K562 (cell line): ENCODE measurements around the gene FAM131C. TPM values are rescaled to one million over a fixed set of nuclear protein-coding genes. Genes with fewer than 3 reads are reported as not detected.
"Not testable (repeated sequence)": the region's sequence is repeated elsewhere in the genome, so short reads cannot be mapped to it uniquely, and the experiment has no call there.

Source experiments
- ATAC-seq: fragments of 200-7000 bp; cut with Tn5 transposase; 3 replicates; pipeline ENCODE4 v1.9.1; 2020; ENCODE audit warnings: moderate library complexity
- BruUV-seq: library from RNA; stranded (reverse); fragments of 400-500 nt; replicated peaks from 2 replicates; lab custom pipeline; 2021; lab: Mats Ljungman, UMichigan
- CTCF ChIA-PET: fragments of 300-600 bp; formaldehyde crosslinking; extraction: SDS; loops from one replicate; lab custom pipeline; 2021; ENCODE audit warnings: low intra/inter-chr PET ratio; lab: Yijun Ruan, JAX
- POLR2A ChIA-PET: fragments of 300-600, 350-650 bp; sonication (Branson Sonifier 250); formaldehyde crosslinking; extraction: SDS; loops from one replicate; lab custom pipeline; 2021; ENCODE audit warnings: antibody characterized with exemption, inconsistent platforms; lab: Yijun Ruan, JAX
- DNase-seq, 4 experiments: peaks; one replicate each; pipeline versions ENCODE4 v3.0.0 to v3.0.0-alpha.2; 2011 to 2018; ENCODE audit warnings: low spot score in 3 of 4, mixed read lengths in 3 of 4; ENCODE audit errors: extremely low read depth in 1 of 4
- FAIRE-seq: peaks from 2 replicates; lab custom pipeline; 2011; peaks lifted over from hg19 to GRCh38; lab: Jason Lieb, UNC
- H2AFZ ChIP-seq: 2 replicates; pipeline ENCODE4 v1.6.0; 2011; ENCODE audit warnings: low read depth, low read length, control low read depth, inconsistent platforms
- H3K27ac ChIP-seq: fragments of 200-600 bp; 3 replicates; pipeline ENCODE4 v1.8.0; 2011; ENCODE audit warnings: low read depth, mild to moderate bottlenecking, control low read depth, inconsistent platforms, low read length, moderate library complexity, mixed read lengths; ENCODE audit errors: extremely low read depth
- H3K27me3 ChIP-seq, 2 experiments: fragments of 300-600 bp in 1 of 2; 2 replicates in 1 of 2; 3 replicates in 1 of 2; pipeline versions ENCODE4 v1.6.0 to v1.8.0; 2011; ENCODE audit warnings: inconsistent platforms in 2 of 2, low read length in 2 of 2, mild to moderate bottlenecking in 1 of 2, mixed read lengths in 1 of 2, moderate library complexity in 1 of 2; ENCODE audit not compliant: control insufficient read depth in 2 of 2, insufficient read depth in 2 of 2
- H3K36me3 ChIP-seq: fragments of 300-600 bp; 3 replicates; pipeline ENCODE4 v1.8.0; 2011; ENCODE audit warnings: mild to moderate bottlenecking, low read length, inconsistent platforms; ENCODE audit not compliant: control insufficient read depth, insufficient read depth
- H3K4me1 ChIP-seq, 2 experiments: fragments of 200-600 bp in 1 of 2; replicated peaks in 1 of 2; 2 replicates in 1 of 2; 3 replicates in 1 of 2; pipeline versions ENCODE4 v1.5.1 to v1.8.0; 2011; ENCODE audit warnings: inconsistent platforms in 2 of 2, low read length in 2 of 2, mild to moderate bottlenecking in 1 of 2, mixed read lengths in 1 of 2, moderate library complexity in 1 of 2; ENCODE audit not compliant: control insufficient read depth in 2 of 2, insufficient read depth in 2 of 2
- H3K4me2 ChIP-seq: 2 replicates; pipeline ENCODE4 v1.6.1; 2011; ENCODE audit warnings: low read length, control low read depth, inconsistent platforms, mixed read lengths; ENCODE audit not compliant: insufficient read depth
- H3K4me3 ChIP-seq: fragments of 200-600 bp; sonication (generic), shearing (Covaris generic); 2 replicates; pipeline ENCODE4 v1.5.1; 2016; ENCODE audit warnings: control low read depth, inconsistent platforms
- H3K79me2 ChIP-seq: fragments of 200-600 bp; 3 replicates; pipeline ENCODE4 v1.8.0; 2011; ENCODE audit warnings: low read length, inconsistent platforms; ENCODE audit not compliant: control insufficient read depth, insufficient read depth
- H3K9ac ChIP-seq, 2 experiments: 2 replicates each; pipeline versions ENCODE4 v1.6.0 to v1.6.1; 2011; ENCODE audit warnings: low read depth in 2 of 2, low read length in 2 of 2, control low read depth in 1 of 2, inconsistent platforms in 1 of 2, mild to moderate bottlenecking in 1 of 2, mixed read lengths in 1 of 2; ENCODE audit not compliant: insufficient read depth in 1 of 2
- H3K9me1 ChIP-seq: one replicate; pipeline ENCODE4 v1.6.0; 2011; ENCODE audit warnings: inconsistent platforms, mild to moderate bottlenecking, low read length, moderate library complexity; ENCODE audit not compliant: control insufficient read depth, insufficient read depth
- H3K9me3 ChIP-seq: replicated peaks from 2 replicates; pipeline ENCODE4 v1.5.1; 2011; ENCODE audit warnings: low read depth, low read length, inconsistent platforms; ENCODE audit not compliant: control insufficient read depth, insufficient read depth
- H4K20me1 ChIP-seq: replicated peaks from 2 replicates; pipeline ENCODE4 v1.6.1; 2011; ENCODE audit warnings: low read length, inconsistent platforms, mixed read lengths; ENCODE audit not compliant: control insufficient read depth, insufficient read depth
- BHLHE40 ChIP-seq: IDR thresholded peaks from 2 replicates; pipeline ENCODE4 v1.6.1; 2011; ENCODE audit warnings: low read length, improper control_type of control experiment
- ZFP36 ChIP-seq: fragments of 150-350 bp; IDR thresholded peaks from 2 replicates; pipeline ENCODE4 v1.6.1; 2018; ENCODE audit warnings: low read length, low read depth; ENCODE audit not compliant: partially characterized antibody
- WGBS: fragments of 100-300 bp; shearing (Covaris generic); methylation state at CpG from one replicate; pipeline ENCODE4 v1.1.6; 2016; ENCODE audit warnings: low coverage, mixed read lengths; ENCODE audit not compliant: insufficient coverage; ENCODE audit errors: missing lambda C conversion rate; 5-methylcytosine and 5-hydroxymethylcytosine counted together
- in situ Hi-C: fragments of 300-500 bp; cut with MboI; formaldehyde crosslinking; loops from 4 replicates; pipeline ENCODE4 v1.15.0; 2018; ENCODE audit warnings: inconsistent platforms, mixed read lengths
- intact Hi-C: fragments of 100-400 bp; cut with micrococcal nuclease; formaldehyde crosslinking; loops from 2 replicates; pipeline ENCODE4 v1.14.2; 2022
- polyA plus RNA-seq, 8 experiments: library from polyadenylated mRNA; depleted of rRNA in 4 of 8; stranded (reverse) in 5 of 8; unstranded in 3 of 8; fragments of >200 nt; fragmentation: Nextera tagmentation in 2 of 8; fragmentation: Illumina TruSeq in 1 of 8; extraction: Ambion mirVana in 2 of 8; extraction: Trizol in 1 of 8; gene quantifications; 2 replicates each; pipeline versions ENCODE4 v1.2.1 to v1.2.3, GENCODE V29; 2011 to 2014; ENCODE audit warnings: inconsistent platforms in 1 of 8, missing spikeins in 1 of 8
- total RNA-seq, 7 experiments: library from RNA; depleted of rRNA in 6 of 7; stranded (reverse); fragments of >200 nt in 6 of 7; fragmentation: Illumina TruSeq in 2 of 7; extraction: Trizol in 2 of 7; gene quantifications; 2 replicates each; pipeline versions ENCODE4 v1.2.1 to v1.2.3, GENCODE V29; 2011 to 2021; ENCODE audit warnings: low replicate concordance in 1 of 7
- TF ChIP-seq, protein P1 (sequence below), 2 experiments: IDR thresholded peaks; 2 replicates each; pipeline ENCODE4 v1.6.1; 2011; ENCODE audit warnings: borderline replicate concordance in 1 of 2, control low read depth in 1 of 2, low read depth in 1 of 2, low read length in 1 of 2, mild to moderate bottlenecking in 1 of 2, mixed read lengths in 1 of 2, moderate library complexity in 1 of 2; ENCODE audit not compliant: insufficient read depth in 1 of 2, insufficient read length in 1 of 2, poor library complexity in 1 of 2, severe bottlenecking in 1 of 2; ENCODE audit errors: extremely low read depth in 1 of 2
- TF ChIP-seq, protein P2 (sequence below): sonication (generic); formaldehyde crosslinking; IDR thresholded peaks from 2 replicates; pipeline ENCODE4 v1.9.0; 2022; ENCODE audit warnings: mild to moderate bottlenecking, missing genetic modification reagents

Gene FAM131C
- total and polyA plus RNA-seq, 9 of the 15 experiments (the other 6 are each of a cell fraction or from before 2014, with no cell fraction given): 0.10 to 0.29 (median 0.16) TPM; not detected in 6

DNA sequence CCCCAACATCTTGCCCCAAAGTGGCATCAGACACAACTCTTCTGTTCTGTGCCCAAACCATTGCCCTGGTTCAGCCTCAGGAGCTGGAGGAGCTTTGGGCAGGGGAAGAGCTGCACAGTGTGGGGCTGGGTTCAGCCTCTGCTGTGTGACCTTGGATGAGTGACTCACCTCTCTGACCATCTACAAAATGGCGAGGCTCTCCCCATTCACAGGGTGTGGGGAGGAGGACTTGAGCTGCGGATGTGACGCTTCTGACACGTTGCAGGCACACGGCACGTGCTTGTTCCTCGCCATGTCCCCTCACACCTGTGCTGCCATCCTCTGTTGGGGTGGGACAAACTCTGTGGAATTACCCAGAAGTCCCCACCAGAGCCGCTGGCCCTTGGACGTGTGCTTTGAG is 30.8 kb downstream of the FAM131C start:
- TF ChIP-seq, protein P1, sequence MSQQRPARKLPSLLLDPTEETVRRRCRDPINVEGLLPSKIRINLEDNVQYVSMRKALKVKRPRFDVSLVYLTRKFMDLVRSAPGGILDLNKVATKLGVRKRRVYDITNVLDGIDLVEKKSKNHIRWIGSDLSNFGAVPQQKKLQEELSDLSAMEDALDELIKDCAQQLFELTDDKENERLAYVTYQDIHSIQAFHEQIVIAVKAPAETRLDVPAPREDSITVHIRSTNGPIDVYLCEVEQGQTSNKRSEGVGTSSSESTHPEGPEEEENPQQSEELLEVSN (IDR thresholded peaks at IDR 0.05; ENCODE audit: borderline replicate concordance in 1 of 2, extremely low read depth in 1 of 2, insufficient read depth in 1 of 2, insufficient read length in 1 of 2, low read depth in 1 of 2, low read length in 1 of 2, poor library complexity in 1 of 2, severe bottlenecking in 1 of 2): peak in 1 of 2 experiments; percentile 52
- TF ChIP-seq BHLHE40 (0 out of 2 replicates have a peak, but pooled peaks have one; percentile 38), ZFP36 (peak; percentile 42)
- TF ChIP-seq, protein P2, sequence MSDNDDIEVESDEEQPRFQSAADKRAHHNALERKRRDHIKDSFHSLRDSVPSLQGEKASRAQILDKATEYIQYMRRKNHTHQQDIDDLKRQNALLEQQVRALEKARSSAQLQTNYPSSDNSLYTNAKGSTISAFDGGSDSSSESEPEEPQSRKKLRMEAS (CRISPR knock-in tag): peak; percentile 32; the same call in 1 of the 2 replicates
- CTCF ChIA-PET, H3K9me3 ChIP-seq, H3K27ac ChIP-seq, in situ Hi-C loops, H3K9ac ChIP-seq, H3K4me2 ChIP-seq, H2AFZ ChIP-seq, H3K79me2 ChIP-seq, H3K9me1 ChIP-seq, H3K36me3 ChIP-seq, H4K20me1 ChIP-seq, H3K27me3 ChIP-seq, H3K4me3 ChIP-seq, BruUV-seq, DNase-seq, intact Hi-C loops: not testable (repeated sequence)
- ATAC-seq (peak; percentile 54), FAIRE-seq (peak; percentile 87)
- POLR2A ChIA-PET: interaction anchor here (0.8 kb wide), 1 partner anchor 14 kb away, joined by 3 read pairs; no protein-coding TSS in a partner anchor
- peaks cover 0 to 49% of the 10 kb centered on the region in 2 experiments; a peak in 3 of 5 replicates for H3K4me1 ChIP-seq
- 12% methylated on average over 7 of the region's 9 CpGs for WGBS
